ENCODE results near the gene HECA.
"Not testable (repeated sequence)": the region's sequence is repeated elsewhere in the genome, so short reads cannot be mapped to it uniquely, and the experiment has no call there.

HECA gene

GRCh38 chr6:139219271-139219729 is 84.4 kb downstream of the HECA start:
- peak overlapping the region; percentile 89 for H3K4me2 ChIP-seq (ENCODE audit: low read depth, low read length, poor library complexity, severe bottlenecking)
- H3K36me3 ChIP-seq (ENCODE audit: low read length): no peaks in the 10 kb centered on the region
- H3K27ac ChIP-seq (ENCODE audit: low read depth, low read length): peak overlapping the region; percentile 64
- peak overlapping the region; percentile 55 for H3K4me3 ChIP-seq (ENCODE audit: insufficient read depth, low read length, poor library complexity, severe bottlenecking)
- no peaks in the 10 kb centered on the region for H3K9me2 ChIP-seq (replicated peaks; ENCODE audit: insufficient read depth, low read length)
- no peak for TF ChIP-seq EZH2phosphoT487 (conservative IDR thresholded peaks at IDR 0.05; ENCODE audit: low read length)
- peak; percentile 82 for TF ChIP-seq CTCF (IDR thresholded peaks at IDR 0.05; ENCODE audit: insufficient read depth, low read length, poor library complexity, severe bottlenecking)
- no peaks in the 10 kb centered on the region for H3K79me2 ChIP-seq (ENCODE audit: insufficient read depth, low read length)
- no peaks in the 10 kb centered on the region for H3F3A ChIP-seq (ENCODE audit: insufficient read depth)
- no peaks in the 10 kb centered on the region for H4K20me1 ChIP-seq (ENCODE audit: low read depth, low read length)
- H3K9me3 ChIP-seq (ENCODE audit: insufficient read depth, low read length): no peaks in the 10 kb centered on the region
- H2AFZ ChIP-seq (ENCODE audit: low read depth, low read length, severe bottlenecking): peak overlapping the region; percentile 71
- peak overlapping the region; percentile 63 for H3K9ac ChIP-seq (ENCODE audit: low read length)
- H3K27me3 ChIP-seq (ENCODE audit: low read length): no peaks in the 10 kb centered on the region

- H3K27me3 ChIP-seq (ENCODE audit: low read length): no peaks in the 10 kb centered on the region
- H3F3A ChIP-seq (ENCODE audit: insufficient read depth): peaks cover 1% of the 10 kb centered on the region; the same call in 1 of the 2 replicates
- peak overlapping the region; percentile 89 for H3K4me2 ChIP-seq (ENCODE audit: low read depth, low read length, poor library complexity, severe bottlenecking)
- H3K9ac ChIP-seq (ENCODE audit: low read length): peak overlapping the region; percentile 63
- H3K9me2 ChIP-seq (replicated peaks; ENCODE audit: insufficient read depth, low read length): no peaks in the 10 kb centered on the region
- H3K4me3 ChIP-seq (ENCODE audit: insufficient read depth, low read length, poor library complexity, severe bottlenecking): peak overlapping the region; percentile 55
- no peaks in the 10 kb centered on the region for H3K9me3 ChIP-seq (ENCODE audit: insufficient read depth, low read length)
- no peaks in the 10 kb centered on the region for H3K79me2 ChIP-seq (ENCODE audit: insufficient read depth, low read length)
- H3K36me3 ChIP-seq (ENCODE audit: low read length): no peaks in the 10 kb centered on the region
- peak overlapping the region; percentile 64 for H3K27ac ChIP-seq (ENCODE audit: low read depth, low read length)
- H2AFZ ChIP-seq (ENCODE audit: low read depth, low read length, severe bottlenecking): peak overlapping the region; percentile 71
- H4K20me1 ChIP-seq (ENCODE audit: low read depth, low read length): no peaks in the 10 kb centered on the region
- TF ChIP-seq EZH2phosphoT487 (conservative IDR thresholded peaks at IDR 0.05; ENCODE audit: low read length) (no peak), CTCF (IDR thresholded peaks at IDR 0.05; ENCODE audit: insufficient read depth, low read length, poor library complexity, severe bottlenecking) (no peak)
These were observed 84.9 kb downstream of the HECA start for GRCh38 chr6:139219746-139220145.

- not testable (repeated sequence) for H3K4me3 ChIP-seq (ENCODE audit: insufficient read depth, low read length, poor library complexity, severe bottlenecking); H3K9me2 ChIP-seq (replicated peaks; ENCODE audit: insufficient read depth, low read length)
These were observed 93.5 kb downstream of the HECA start for GRCh38 chr6:139228387-139228786.

More at GRCh38 chr6:139228387-139228786, 93.5 kb downstream of the HECA start:
- H3K9me3 ChIP-seq (ENCODE audit: insufficient read depth, low read length); H3K4me2 ChIP-seq (ENCODE audit: low read depth, low read length, poor library complexity, severe bottlenecking); H3K27ac ChIP-seq (ENCODE audit: low read depth, low read length); H3K79me2 ChIP-seq (ENCODE audit: insufficient read depth, low read length); H3K9ac ChIP-seq (ENCODE audit: low read length); H3K36me3 ChIP-seq (ENCODE audit: low read length); H4K20me1 ChIP-seq (ENCODE audit: low read depth, low read length); H2AFZ ChIP-seq (ENCODE audit: low read depth, low read length, severe bottlenecking); H3K27me3 ChIP-seq (ENCODE audit: low read length): not testable (repeated sequence)
- H3F3A ChIP-seq (ENCODE audit: insufficient read depth): peaks cover 19% of the 10 kb centered on the region
